Astrocyte of the spinal cord (primary cell): Measurements from ENCODE around the gene SNN.

Experiments
- DNase-seq: peaks from one replicate; pipeline ENCODE4 v3.0.0; 2011; ENCODE audit warnings: low read depth, low spot score
- H3K4me3 ChIP-seq: 2 replicates; pipeline ENCODE4 v1.5.1; 2011; ENCODE audit warnings: low read depth, mild to moderate bottlenecking, low read length, moderate library complexity
- in situ Hi-C: cut with HindIII; loops from 2 replicates; pipeline ENCODE4 v1.10.0; 2017; ENCODE audit warnings: low sequenced_read_pairs
- TF ChIP-seq, protein P1 (sequence below): IDR thresholded peaks from 2 replicates; pipeline ENCODE4 v1.5.1; 2012; ENCODE audit warnings: low read depth, mild to moderate bottlenecking, low read length, inconsistent platforms

Gene SNN

DNA sequence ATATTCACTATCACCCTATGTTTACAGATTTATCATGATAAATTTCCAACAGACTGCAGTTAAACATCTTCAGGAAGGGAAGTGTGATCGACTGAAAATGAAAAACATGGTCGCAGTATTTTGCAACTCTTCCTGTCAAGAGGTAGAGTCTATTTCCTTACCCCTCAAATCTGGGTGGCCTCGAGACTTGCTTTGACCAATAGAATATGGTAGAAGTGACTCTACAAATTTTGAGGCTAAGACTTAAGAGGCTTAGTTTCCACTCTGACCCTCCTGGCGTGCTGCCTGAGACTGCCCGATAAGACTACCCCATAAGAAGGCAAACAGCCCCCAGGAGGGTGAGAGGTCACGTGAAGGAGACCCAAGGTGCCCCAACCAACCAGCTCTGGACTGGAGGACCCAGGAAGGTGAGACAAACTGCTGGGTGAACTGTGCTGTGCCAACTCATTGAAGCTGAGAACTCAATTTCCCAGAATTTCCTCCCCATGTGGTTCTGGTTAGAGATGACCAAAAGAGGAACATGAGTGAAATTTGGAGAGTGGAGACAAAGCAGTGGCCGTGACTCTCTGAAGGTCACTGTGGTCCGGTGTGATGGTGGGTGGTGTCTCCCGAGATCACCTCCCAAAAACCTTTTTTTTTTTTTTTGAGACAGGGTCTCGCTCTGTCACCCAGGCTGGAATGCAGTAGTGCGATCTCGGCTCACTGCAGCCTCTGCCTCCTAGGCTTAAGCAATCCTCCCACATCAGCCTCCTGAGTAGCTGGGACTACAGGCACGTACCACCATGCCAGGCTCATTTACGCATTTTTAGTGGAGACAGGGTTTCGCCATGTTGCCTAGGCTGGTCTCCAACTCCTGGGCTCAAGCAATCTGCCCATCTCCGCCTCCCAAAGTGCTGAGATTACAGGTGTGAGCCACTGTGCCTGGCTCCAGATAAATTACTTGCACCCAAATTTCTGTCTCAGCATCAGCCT lies 43.3 kb upstream of the SNN start:
- H3K4me3 ChIP-seq, result no peak overlapping the region
- TF ChIP-seq, protein P1, sequence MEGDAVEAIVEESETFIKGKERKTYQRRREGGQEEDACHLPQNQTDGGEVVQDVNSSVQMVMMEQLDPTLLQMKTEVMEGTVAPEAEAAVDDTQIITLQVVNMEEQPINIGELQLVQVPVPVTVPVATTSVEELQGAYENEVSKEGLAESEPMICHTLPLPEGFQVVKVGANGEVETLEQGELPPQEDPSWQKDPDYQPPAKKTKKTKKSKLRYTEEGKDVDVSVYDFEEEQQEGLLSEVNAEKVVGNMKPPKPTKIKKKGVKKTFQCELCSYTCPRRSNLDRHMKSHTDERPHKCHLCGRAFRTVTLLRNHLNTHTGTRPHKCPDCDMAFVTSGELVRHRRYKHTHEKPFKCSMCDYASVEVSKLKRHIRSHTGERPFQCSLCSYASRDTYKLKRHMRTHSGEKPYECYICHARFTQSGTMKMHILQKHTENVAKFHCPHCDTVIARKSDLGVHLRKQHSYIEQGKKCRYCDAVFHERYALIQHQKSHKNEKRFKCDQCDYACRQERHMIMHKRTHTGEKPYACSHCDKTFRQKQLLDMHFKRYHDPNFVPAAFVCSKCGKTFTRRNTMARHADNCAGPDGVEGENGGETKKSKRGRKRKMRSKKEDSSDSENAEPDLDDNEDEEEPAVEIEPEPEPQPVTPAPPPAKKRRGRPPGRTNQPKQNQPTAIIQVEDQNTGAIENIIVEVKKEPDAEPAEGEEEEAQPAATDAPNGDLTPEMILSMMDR, result no peak
- DNase-seq, result no peak
- in situ Hi-C loops, result no loop called here

- no peak overlapping the region for H3K4me3 ChIP-seq
- in situ Hi-C loops, result no loop called here
- no peak for DNase-seq
- TF ChIP-seq, protein P1, result no peak
These were observed 42.5 kb upstream of the SNN start for GRCh38 chr16:11625769-11626168.

- no peak for DNase-seq
- TF ChIP-seq, protein P1, result no peak
- H3K4me3 ChIP-seq, result no peak overlapping the region
- in situ Hi-C loops, result no loop called here
These were observed 41.5 kb upstream of the SNN start for GRCh38 chr16:11626657-11627291.

DNA sequence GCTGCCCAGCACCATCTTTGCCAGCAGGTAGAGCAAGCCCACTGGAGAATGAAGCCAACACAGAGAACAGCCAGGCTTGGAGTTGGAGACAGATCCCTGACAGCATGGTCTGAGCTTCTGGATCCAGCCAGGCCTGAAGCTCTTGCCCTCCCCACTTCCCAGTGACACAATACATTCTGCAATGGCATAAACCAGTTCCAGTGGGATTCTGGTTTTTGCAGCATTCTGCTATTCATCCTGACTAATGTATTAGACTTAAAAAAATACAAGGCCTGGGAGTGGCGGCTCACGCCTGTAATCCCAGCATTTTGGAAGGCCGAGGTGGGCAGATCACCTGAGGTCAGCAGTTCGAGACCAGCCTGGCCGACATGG lies 41.0 kb upstream of the SNN start:
- TF ChIP-seq, protein P1, result no peak
- H3K4me3 ChIP-seq, result no peak overlapping the region
- DNase-seq, result no peak
- in situ Hi-C loops, result no loop called here

GRCh38 chr16:11627822-11628457 lies 40.3 kb upstream of the SNN start:
- in situ Hi-C loops, result no loop called here
- TF ChIP-seq, protein P1, result no peak
- no peak for DNase-seq
- no peak overlapping the region for H3K4me3 ChIP-seq
